Activated CD4-positive, alpha-beta T cell treated with anti-CD3 and anti-CD28 coated beads, Interleukin-2, Interleukin-4, amounts not matched to agents 100 ng/mL and 50 ng/mL, durations not matched to agents 16 hours and 8 hours (primary cell): ENCODE results near the gene PTGFRN.
"Not testable (repeated sequence)": the region's sequence is repeated elsewhere in the genome, so short reads cannot be mapped to it uniquely, and the experiment has no call there.

ENCODE experiments used
- DNase-seq: peaks from one replicate; pipeline ENCODE4 v3.0.0-alpha.2; 2020; ENCODE audit warnings: low spot score

PTGFRN gene

DNA sequence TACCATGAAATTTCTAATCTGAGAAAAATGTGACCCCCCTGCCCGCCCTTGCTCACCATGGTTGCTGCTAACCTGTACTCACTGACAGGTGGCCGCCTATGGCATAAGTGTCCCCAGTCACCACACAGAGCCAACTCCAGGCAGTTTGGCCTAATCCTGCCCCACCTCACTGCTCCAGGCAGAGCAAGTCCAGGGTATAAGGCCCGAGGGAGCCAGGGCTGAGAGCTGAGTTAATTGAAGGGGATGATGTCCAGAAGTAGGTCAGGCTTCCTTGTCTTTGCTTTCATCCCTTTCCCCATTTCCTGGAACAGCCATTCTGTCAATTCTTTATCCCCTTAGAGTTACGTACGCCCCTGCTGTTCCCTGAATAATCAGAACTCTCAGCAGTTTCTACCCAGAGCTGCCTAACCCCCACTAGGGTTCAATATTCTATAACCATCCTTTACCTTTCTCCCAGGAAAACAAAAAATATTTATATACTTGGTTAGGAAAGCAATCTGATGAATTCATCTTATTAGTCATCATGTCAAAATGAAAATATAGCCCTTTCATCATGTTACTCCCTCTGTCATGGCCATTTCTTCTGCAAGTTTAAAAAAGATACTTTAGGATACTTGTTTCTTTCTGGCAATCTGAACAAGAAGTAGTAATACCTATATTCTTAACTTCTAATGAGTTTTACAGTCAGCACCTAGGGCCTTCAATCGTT is 62.4 kb downstream of the PTGFRN start:
- no peak for DNase-seq

DNA sequence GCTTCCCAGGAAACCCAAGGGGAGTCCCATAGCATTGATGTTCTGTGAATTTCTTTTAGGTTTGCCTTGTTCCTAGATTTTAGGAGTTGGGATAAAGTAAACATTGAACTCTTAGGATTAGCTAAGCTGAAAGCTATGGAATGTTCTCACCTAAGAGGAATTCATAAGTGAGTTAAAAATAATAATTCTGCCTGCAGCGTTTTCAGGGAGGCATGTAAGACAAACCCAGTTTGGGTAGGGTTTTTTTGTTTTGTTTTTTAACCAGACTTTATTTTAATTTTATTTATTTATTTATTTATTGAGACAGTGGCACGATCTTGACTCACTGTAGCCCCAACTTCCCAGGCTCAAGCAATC is 62.9 kb downstream of the PTGFRN start:
- DNase-seq: no peak

DNA sequence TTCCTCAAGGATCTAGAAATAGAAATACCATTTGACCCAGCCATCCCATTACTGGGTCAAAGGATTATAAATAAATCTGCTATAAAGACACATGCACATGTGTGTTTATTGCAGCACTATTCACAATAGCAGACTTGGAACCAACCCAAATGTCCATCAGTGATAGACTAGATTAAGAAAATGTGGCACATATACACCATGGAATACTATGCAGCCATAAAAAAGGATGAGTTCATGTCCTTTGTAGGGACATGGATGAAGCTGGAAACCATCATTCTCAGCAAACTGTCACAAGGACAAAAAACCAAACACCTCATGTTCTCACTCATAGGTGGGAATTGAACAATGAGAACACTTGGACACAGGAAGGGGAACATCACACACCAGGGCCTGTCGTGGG is 70.6 kb downstream of the PTGFRN start:
- DNase-seq: not testable (repeated sequence)

DNA sequence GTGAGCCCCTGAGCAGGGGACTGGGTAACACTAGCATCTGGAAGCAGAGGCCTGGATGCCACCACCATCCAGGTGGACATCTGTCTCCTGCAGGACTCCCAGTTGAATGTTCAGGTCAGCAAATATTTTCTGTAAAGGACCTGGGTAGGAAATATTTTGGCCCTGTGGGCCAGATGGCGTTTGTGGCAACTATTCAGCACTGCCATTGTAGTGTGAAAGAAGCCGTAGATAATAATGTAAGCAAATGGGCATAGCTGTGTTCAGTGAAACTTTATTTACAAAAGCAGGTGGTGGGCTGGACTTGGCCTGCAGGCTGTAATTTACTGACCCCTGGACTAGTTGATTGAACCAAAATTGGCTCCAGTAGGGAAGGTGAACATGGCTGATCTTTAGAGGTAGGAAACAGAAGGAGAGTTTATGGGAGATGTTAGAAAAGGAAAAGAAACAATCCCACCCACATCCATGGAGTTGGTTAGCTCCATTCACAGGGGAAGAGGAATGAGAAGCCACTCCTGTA is 71.9 kb downstream of the PTGFRN start:
- DNase-seq: no peak

DNA sequence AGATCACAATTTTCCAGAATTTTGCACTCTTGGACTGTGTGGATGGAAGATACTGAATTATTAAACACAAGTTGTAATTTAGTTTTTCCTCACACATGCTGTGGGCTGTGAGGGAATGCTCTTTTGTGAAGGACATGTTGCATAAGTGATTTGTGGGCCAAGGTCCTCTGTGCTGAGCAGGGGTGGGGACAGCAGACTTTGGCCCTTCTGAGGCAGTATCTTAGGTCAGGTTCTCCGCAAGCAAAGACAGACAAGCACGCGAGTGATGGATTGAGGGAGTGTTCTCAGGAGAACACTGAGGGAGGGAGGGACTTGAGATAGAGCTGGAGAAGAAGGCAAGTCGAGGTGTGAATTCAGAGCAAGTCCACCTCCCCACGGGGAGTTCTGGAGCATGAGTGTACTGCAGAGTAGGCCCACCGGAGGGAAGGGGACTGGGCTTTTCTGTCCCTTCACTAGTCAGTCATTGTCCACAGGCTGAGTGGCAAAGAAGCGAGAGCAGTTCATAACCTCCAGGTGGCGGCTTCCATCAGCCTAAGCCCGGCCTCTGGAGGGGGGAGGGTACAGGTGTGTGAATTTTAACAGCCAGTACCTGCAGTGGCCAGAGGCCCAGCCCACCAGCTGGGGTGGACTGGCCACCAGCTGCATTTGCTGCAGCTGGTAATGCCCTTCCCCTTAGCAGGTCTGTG is 72.7 kb downstream of the PTGFRN start:
- no peak for DNase-seq

DNA sequence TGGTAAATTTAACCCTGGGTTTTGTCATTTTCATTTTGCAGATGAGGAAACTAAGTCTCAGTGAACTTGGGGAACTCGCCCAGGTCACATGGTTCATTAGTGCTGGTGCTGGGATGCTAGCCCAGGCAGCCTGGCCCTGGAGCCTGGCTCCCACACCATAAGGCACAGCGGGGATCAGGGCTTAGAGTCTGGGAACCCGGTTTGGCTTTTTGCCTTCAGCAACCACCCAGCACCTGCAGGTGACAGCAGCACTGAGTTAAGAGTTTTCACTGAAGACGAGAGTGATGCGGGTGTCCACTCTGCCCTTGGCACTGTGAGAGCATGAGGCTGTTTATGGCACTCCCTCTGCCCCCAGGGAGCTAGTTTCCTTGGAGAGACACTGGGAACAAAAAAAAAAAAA is 73.4 kb downstream of the PTGFRN start:
- no peak for DNase-seq

DNA sequence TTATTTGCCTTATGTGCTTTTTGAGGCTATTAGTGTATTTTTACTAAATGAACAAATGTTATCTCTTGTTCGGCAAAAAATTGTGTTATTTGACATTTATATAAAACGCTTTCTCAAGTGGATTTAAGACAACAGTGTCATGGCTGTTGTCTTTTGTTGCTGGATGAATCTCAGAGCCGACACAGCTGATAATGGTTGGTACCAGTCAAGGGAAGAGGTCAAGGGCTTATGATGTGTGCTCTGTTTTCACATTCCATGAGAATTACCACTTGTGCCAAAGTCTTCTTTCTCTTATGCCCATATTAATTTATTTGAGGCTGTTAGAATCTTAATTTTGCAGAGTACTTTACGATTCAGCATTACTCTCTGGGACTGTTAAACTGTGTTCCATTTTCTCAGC is 74.0 kb downstream of the PTGFRN start:
- no peak for DNase-seq

DNA sequence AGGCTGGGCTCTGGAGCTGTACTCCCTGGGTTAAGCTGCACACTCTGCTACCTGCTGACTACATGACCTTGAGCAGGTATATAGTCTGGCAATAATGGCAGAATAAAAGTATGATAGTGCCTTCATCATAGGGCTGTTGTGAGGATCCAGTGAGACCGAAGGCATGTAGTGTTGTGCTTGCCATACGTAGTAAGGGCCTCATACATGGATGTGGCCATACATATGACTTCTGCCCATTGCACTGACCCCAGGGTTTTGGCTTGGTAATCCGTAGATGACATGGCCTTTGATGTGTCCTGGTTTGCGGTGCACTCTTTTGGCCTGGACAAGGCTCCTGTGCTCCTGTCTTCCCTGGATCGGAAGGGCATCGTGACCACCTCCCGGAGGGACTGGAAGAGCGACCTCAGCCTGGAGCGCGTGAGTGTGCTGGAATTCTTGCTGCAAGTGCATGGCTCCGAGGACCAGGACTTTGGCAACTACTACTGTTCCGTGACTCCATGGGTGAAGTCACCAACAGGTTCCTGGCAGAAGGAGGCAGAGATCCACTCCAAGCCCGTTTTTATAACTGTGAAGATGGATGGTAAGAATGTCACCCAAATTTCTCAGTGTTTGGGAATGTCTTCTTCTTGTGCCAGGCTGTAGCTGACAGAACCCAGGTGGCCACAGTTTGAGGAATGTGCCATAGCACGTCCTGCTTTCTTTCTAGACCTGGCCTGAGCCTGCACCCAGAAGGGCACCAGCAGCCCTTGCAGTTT is 74.9 kb downstream of the PTGFRN start:
- no peak for DNase-seq

DNA sequence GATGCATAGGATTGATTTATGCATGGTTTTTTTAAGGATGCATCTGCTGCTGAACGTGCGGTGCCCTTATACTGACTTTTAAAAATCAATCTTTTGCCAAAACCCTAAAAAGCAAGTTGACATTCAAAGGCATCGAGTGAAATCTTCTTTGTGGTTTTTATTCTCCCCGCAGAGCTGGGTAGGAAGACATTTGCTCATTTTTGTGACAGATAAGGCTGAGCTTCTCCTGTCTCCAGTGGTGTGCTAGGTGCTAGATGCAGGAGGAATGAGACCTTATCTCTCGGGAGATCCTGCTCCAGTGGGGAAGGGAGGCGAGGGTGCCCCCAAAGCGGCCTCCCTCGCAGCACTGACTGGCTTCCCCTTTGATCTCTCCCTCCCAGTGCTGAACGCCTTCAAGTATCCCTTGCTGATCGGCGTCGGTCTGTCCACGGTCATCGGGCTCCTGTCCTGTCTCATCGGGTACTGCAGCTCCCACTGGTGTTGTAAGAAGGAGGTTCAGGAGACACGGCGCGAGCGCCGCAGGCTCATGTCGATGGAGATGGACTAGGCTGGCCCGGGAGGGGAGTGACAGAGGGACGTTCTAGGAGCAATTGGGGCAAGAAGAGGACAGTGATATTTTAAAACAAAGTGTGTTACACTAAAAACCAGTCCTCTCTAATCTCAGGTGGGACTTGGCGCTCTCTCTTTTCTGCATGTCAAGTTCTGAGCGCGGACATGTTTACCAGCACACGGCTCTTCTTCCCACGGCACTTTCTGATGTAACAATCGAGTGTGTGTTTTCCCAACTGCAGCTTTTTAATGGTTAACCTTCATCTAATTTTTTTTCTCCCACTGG is 76.9 kb downstream of the PTGFRN start:
- peak; percentile 5 for DNase-seq

DNA sequence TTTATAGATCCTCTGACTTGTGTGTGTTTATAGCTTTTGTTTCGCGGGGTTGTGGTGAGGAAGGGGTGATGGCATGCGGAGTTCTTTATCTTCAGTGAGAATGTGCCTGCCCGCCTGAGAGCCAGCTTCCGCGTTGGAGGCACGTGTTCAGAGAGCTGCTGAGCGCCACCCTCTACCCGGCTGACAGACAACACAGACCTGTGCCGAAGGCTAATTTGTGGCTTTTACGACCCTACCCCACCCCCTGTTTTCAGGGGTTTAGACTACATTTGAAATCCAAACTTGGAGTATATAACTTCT is 77.5 kb downstream of the PTGFRN start:
- DNase-seq: peak; percentile 54

DNA sequence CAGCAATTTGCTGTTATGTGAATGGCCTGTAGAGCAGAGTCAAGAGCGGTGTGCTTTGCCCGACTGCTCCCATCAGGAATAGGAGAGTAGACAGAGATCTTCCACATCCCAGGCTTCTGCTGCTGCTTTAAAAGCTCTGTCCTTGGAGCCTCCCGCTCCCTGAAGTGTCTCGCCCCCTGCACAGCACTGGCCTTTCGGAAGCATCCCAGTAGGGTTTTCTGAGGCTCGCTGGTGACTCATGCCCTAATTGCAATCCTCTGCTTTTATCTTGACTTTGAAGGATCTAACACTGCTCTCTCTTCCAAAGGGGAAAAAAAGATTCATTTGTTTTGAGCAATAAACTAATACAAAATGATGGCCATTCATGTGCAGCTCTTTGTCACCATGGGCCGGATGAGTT is 78.5 kb downstream of the PTGFRN start:
- DNase-seq: no peak

DNA sequence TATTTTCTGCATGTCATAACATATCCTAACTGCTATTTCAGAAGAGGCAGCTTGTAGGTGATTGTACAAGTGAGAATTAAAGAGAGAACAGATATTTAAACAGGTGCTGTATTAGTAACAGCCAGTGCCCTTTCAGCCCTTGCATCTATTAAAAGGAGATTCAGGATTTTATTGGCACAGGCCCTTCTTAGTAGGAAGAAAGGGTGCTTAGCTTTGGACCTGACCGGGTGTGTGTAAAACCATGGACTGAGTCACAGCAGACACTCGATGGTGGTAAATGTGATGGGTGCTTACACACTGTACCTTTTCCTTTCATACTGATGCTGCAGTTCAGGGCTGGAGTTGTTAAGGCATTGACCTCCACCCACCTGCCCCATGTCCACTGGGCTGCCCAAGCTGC is 79.2 kb downstream of the PTGFRN start:
- DNase-seq: no peak

DNA sequence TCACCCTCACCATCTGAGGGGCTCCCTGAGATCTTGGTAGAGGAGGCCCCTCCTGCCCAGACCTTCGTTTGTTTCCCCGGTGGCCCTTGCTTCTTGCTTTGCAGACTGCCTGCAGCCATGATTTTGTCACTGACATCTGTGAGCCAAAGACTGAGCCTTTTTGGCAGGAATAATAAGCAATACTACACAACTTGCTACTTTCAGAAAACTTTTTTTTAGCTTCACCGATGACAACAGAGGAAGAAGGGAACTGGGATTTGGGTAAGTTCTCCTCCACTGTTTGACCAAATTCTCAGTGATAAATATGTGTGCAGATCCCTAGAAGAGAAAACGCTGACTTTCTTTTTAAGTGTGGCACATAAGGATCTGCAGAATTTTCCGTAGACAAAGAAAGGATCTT is 80.1 kb downstream of the PTGFRN start:
- no peak for DNase-seq

DNA sequence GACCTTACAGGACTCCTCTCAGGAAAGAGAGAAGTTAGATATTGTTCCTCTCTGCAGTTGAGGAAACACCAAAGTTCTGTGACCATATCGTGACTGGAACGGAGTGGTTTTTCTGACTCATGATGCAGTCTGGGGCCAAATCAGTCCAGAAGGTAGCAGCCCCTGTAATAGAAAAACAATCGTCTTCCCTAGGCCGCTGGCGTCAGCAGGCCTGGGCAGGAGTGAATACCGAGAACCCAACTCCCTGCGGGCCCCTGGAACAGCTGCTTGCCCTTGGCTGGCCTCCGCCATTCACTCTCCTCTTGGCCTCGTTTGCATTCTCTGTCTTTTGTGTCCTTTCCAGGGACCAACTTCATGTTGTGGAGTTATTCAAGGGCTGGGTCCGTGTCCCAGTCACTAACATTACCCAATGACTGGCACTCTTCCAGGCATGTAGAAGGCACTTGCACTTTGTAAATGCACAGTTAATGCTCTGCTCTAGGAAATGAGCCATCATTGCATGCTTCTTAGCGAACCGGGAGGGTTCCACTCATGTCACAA is 81.0 kb downstream of the PTGFRN start:
- DNase-seq: no peak

DNA sequence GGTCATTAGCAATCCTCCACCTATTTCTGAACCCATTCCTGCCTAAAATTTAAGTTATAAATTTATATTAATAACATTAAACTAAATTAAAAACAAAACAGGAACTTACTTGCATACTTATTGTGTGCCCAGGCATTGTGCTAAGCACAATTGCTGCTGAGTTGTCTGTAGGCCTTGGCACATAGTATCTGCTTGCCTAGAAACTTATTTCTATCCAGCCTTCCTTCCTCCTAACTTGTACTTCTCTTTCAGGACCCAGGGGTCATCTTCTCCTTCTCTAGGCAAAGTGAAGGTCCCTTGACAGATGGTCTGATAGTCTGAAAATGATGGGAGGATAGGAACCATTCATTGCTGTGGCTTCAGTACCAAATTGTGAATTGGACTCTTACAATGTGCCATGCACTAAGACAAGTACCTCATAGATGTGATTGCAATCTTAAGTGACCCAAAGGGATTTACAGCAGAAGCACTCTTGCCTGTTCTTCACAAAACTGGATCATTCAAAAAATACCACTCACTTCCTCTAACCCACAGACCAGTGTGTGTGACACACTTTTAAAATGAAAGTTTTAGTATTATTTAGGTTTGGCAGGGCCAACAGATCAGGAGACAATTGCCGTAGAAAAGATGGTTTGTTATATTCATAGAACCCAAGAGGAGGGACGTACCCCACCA is 81.6 kb downstream of the PTGFRN start:
- no peak for DNase-seq

DNA sequence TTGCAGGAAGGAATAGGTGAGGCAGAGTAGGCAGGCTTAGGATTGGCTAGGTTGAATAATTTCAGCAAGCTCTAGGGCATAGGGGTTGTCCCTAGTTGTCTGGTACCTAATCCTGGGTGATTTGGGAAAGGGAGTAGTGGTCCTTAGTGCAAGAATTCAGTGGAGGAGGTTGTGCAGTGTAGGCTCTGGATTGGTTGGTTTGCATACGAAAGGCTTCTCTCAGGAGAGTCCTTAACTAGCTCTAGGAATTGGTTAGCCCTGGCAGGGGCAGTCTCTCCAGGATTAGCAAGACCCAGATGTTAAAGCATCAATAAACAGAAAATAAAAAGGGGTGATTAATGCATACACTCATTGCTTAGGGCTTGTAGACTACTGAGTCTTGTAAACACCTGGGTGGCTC is 82.2 kb downstream of the PTGFRN start:
- DNase-seq: no peak

DNA sequence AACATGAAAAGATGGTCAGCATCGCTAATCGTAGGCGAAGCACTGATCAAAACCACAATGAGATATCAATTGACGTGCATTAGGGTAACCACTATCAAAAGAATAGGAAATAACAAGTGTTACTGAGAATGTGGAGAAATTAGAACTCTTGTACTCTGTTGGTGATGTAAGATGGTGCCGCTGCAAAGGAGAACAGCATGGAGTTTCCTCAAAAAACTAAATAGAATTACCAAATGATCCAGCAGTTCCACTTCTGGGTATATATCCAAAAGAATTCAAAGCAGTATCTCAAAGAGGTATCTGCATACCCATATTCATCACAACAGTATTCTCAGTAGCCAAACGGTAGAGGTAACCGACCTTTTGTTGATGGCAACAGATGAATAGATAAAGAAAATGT is 83.6 kb downstream of the PTGFRN start:
- DNase-seq: no peak

DNA sequence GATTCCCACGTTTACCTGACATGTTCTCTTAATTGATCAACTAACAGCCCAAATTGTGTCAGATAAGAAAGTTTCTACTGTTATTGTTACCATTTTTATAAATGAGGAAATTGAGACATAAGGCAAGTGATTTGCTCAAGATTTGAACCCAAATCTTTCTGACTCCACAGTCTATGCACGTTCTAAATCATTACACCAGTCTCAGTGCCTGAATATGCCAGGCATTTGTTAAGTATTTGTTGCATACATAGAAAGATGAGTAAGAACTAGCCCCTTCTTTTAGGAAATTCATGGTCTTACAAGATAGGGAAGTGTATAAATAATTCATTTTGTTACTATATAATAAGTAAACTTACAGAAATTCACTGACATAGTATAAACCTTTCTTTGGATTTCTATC is 84.7 kb downstream of the PTGFRN start:
- no peak for DNase-seq

DNA sequence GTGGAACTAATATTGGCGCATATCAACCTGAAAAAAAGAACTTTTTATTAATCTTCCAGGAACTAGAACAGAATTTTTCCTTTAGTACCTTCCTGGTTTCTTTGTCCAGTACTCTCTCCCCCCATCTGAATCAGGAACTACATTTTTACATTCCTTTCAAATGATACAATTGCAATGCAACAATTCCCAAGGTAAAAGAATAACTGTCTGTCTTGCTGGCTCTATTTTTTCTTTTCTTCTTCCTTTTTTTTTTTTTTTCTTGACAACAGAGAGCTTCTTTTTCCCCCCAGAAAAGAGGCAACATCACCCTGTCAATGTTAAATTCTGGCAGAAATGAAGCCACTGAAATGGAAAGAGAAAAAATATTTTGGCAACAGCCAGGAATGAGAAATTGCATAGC is 87.3 kb downstream of the PTGFRN start:
- no peak for DNase-seq

DNA sequence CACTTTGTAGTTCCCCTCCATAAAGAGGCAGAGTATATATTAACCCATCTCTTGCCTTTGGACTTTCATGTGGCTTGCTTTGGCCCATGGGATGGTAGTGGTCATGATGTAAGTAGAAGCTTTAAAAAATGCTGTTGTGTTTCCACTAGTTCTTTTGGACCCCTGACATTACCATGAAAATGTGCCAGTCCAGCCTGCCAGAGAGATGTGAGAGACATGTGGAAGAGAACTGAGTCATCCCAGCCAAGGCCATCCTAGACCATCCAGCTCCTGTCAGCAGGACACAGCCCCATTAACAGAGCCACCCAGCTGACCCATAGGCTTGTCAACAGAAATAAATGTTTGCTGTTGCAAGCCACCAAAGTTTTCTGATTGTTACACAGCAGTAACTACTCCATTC is 87.9 kb downstream of the PTGFRN start:
- DNase-seq: no peak

DNA sequence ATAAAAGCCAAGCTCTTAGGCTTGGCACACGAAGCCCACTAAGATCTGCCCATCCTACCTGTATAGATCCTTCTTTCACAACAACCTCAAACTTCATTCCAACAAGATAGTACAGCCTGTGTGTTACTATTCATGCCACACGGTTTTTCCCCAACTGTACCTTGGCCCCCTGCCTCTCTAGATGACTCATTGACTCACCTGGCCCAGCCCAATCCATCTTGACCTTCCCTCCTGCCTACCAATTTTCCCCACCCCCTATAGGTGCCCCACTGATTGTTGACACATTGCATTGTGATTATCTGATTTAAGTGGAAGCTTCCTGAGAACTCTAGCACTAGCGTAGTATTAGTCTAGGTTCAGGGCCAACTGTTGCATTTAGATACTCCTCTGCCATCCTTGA is 89.9 kb downstream of the PTGFRN start:
- DNase-seq: no peak

DNA sequence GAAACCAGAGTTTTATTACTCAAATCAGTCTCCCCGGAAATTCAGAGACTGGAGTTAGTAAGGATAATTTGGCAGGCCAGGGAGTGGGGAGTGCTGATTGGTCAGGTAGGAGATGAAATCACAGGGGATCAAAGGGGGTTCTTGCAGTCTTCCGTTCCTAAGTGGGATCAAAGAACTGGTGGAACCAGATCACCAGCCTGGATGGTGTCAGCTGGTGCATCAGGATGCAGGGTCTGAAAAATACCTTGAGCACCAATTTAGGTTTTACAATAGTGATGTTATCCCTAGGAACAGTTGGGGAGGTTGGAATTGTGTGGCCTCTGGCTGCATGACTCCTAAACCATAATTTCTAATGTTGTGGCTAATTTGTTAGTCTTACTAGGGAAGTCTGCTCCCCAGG is 90.4 kb downstream of the PTGFRN start:
- DNase-seq: no peak
